H1 (cell line): ENCODE data around the gene RPS18. TPM values are rescaled to one million over a fixed set of nuclear protein-coding genes. Genes with fewer than 3 reads are reported as not detected.

ENCODE experiments used
- CTCF ChIA-PET: fragments of 300-600 bp; sonication (Branson Sonifier 250); formaldehyde crosslinking; loops from one replicate; lab custom pipeline; 2021; ENCODE audit not compliant: partially characterized antibody; lab: Charles Lee
- POLR2A ChIA-PET: fragments of 300-600 bp; sonication (Branson Sonifier 250); formaldehyde crosslinking; loops from one replicate; lab custom pipeline; 2021; ENCODE audit warnings: inconsistent platforms; ENCODE audit not compliant: partially characterized antibody; lab: Charles Lee
- DNase-seq, 2 experiments: peaks; one replicate each; pipeline versions ENCODE4 v3.0.0 to v3.0.0-alpha.2; 2010 to 2022; ENCODE audit warnings: low spot score in 2 of 2, low read depth in 1 of 2, mixed read lengths in 1 of 2
- FAIRE-seq: peaks from 2 replicates; lab custom pipeline; 2011; peaks lifted over from hg19 to GRCh38; lab: Jason Lieb, UNC
- H2AFZ ChIP-seq: 2 replicates; pipeline ENCODE4 v1.8.1; 2012; ENCODE audit warnings: low read length, inconsistent platforms
- H2AK5ac ChIP-seq: 2 replicates; pipeline ENCODE4 v1.6.1; 2013; ENCODE audit warnings: low read depth, low read length
- H2BK120ac ChIP-seq: replicated peaks from 2 replicates; pipeline ENCODE3; 2013; ENCODE audit warnings: low read depth, low read length, inconsistent platforms
- H2BK12ac ChIP-seq: 2 replicates; pipeline ENCODE4 v1.6.1; 2013; ENCODE audit warnings: low read depth, low read length
- H2BK15ac ChIP-seq: 2 replicates; pipeline ENCODE4 v1.6.1; 2013; ENCODE audit warnings: low read length
- H2BK20ac ChIP-seq: 2 replicates; pipeline ENCODE4 v1.6.1; 2013; ENCODE audit warnings: low read length
- H2BK5ac ChIP-seq: 2 replicates; pipeline ENCODE4 v1.6.1; 2013; ENCODE audit warnings: low read depth, low read length
- H3K14ac ChIP-seq: 2 replicates; pipeline ENCODE4 v1.6.1; 2013; ENCODE audit warnings: inconsistent platforms; ENCODE audit not compliant: insufficient read length
- H3K18ac ChIP-seq: 2 replicates; pipeline ENCODE4 v1.6.1; 2013; ENCODE audit warnings: low read length; ENCODE audit errors: extremely low read depth
- H3K23ac ChIP-seq: 2 replicates; pipeline ENCODE4 v1.6.1; 2013; ENCODE audit warnings: inconsistent platforms; ENCODE audit not compliant: insufficient read length
- H3K23me2 ChIP-seq: 2 replicates; pipeline ENCODE4 v1.6.1; 2013; ENCODE audit warnings: low read depth, low read length
- H3K27ac ChIP-seq: 2 replicates; pipeline ENCODE4 v1.6.1; 2011; ENCODE audit warnings: low read depth, low read length, inconsistent platforms
- H3K27me3 ChIP-seq, 4 experiments: replicated peaks in 1 of 4; 1 replicate in 1 of 4; 2 replicates in 3 of 4; pipeline versions ENCODE4 v1.6.1 to v1.8.1; 2011 to 2013; ENCODE audit warnings: low read length in 3 of 4, mild to moderate bottlenecking in 3 of 4, inconsistent platforms in 2 of 4, mixed read lengths in 2 of 4, moderate library complexity in 1 of 4; ENCODE audit not compliant: control insufficient read depth in 3 of 4, insufficient read depth in 3 of 4; ENCODE audit errors: extremely low read depth in 1 of 4
- H3K36me3 ChIP-seq, 4 experiments: 2 replicates each; pipeline versions ENCODE4 v1.6.1 to v1.8.1; 2011 to 2013; ENCODE audit warnings: mild to moderate bottlenecking in 4 of 4, low read length in 3 of 4, moderate library complexity in 2 of 4, control low read depth in 1 of 4, inconsistent platforms in 1 of 4; ENCODE audit not compliant: insufficient read depth in 4 of 4, control insufficient read depth in 2 of 4
- H3K4ac ChIP-seq: replicated peaks from 2 replicates; pipeline ENCODE3; 2013; ENCODE audit warnings: low read length, low read depth, mixed read lengths, inconsistent platforms; ENCODE audit not compliant: insufficient read length
- H3K4me1 ChIP-seq, 4 experiments: replicated peaks in 1 of 4; 1 replicate in 1 of 4; 2 replicates in 3 of 4; pipeline versions ENCODE4 v1.6.1 to v1.8.1; 2011 to 2013; ENCODE audit warnings: low read length in 3 of 4, inconsistent platforms in 2 of 4, mixed read lengths in 1 of 4; ENCODE audit not compliant: insufficient read depth in 4 of 4, control insufficient read depth in 3 of 4
- H3K4me2 ChIP-seq, 2 experiments: 2 replicates each; pipeline versions ENCODE4 v1.6.1 to v1.8.1; 2011 to 2013; ENCODE audit warnings: low read depth in 2 of 2, low read length in 2 of 2, control low read depth in 1 of 2, inconsistent platforms in 1 of 2, mild to moderate bottlenecking in 1 of 2; ENCODE audit not compliant: insufficient read depth in 1 of 2
- H3K4me3 ChIP-seq, 4 experiments: fragments of 200-600, 300-600 bp in 1 of 4; sonication (generic), shearing (Covaris generic), sonication (Bioruptor Twin) in 1 of 4; 2 replicates each; pipeline versions ENCODE4 v1.5.1 to v1.8.1; 2011 to 2016; ENCODE audit warnings: low read length in 4 of 4, low read depth in 3 of 4, control low read depth in 2 of 4, inconsistent platforms in 2 of 4, mild to moderate bottlenecking in 2 of 4, mixed read lengths in 1 of 4, moderate library complexity in 1 of 4; ENCODE audit not compliant: insufficient read depth in 2 of 4; ENCODE audit errors: extremely low read depth in 1 of 4
- H3K56ac ChIP-seq: replicated peaks from 2 replicates; pipeline ENCODE3; 2013; ENCODE audit warnings: low read depth, mild to moderate bottlenecking, mixed read lengths, low read length, inconsistent platforms; ENCODE audit not compliant: insufficient read length
- H3K79me1 ChIP-seq: 2 replicates; pipeline ENCODE4 v1.6.1; 2013; ENCODE audit warnings: low read depth, low read length, control low read depth
- H3K79me2 ChIP-seq, 2 experiments: 2 replicates each; pipeline versions ENCODE4 v1.6.1 to v1.8.1; 2012 to 2013; ENCODE audit warnings: low read length in 2 of 2, mild to moderate bottlenecking in 2 of 2, inconsistent platforms in 1 of 2; ENCODE audit not compliant: insufficient read depth in 2 of 2, control insufficient read depth in 1 of 2
- H3K9ac ChIP-seq, 4 experiments: replicated peaks in 1 of 4; 1 replicate in 1 of 4; 2 replicates in 3 of 4; pipeline versions ENCODE4 v1.6.1 to v1.8.1; 2011 to 2013; ENCODE audit warnings: low read depth in 3 of 4, low read length in 3 of 4, control low read depth in 2 of 4, mild to moderate bottlenecking in 2 of 4, moderate library complexity in 2 of 4, inconsistent platforms in 1 of 4; ENCODE audit errors: extremely low read depth in 1 of 4
- H3K9me3 ChIP-seq, 2 experiments: 2 replicates each; pipeline versions ENCODE4 v1.6.1 to v1.8.1; 2012 to 2013; ENCODE audit warnings: mild to moderate bottlenecking in 2 of 2, moderate library complexity in 2 of 2, control low read depth in 1 of 2, inconsistent platforms in 1 of 2, low read depth in 1 of 2, low read length in 1 of 2, mixed read lengths in 1 of 2; ENCODE audit not compliant: insufficient read depth in 2 of 2
- H4K20me1 ChIP-seq, 2 experiments: replicated peaks in 1 of 2; 2 replicates each; pipeline versions ENCODE3 to v1.8.1; 2011 to 2013; ENCODE audit warnings: inconsistent platforms in 2 of 2, low read length in 2 of 2, mild to moderate bottlenecking in 1 of 2; ENCODE audit not compliant: insufficient read depth in 2 of 2, control insufficient read depth in 1 of 2
- H4K5ac ChIP-seq: 2 replicates; pipeline ENCODE4 v1.6.1; 2013; ENCODE audit warnings: low read length, low read depth, mixed read lengths, inconsistent platforms; ENCODE audit not compliant: insufficient read length
- H4K8ac ChIP-seq: 2 replicates; pipeline ENCODE4 v1.8.0; 2013; ENCODE audit warnings: mild to moderate bottlenecking, moderate library complexity, low read length, inconsistent platforms; ENCODE audit not compliant: insufficient read depth; ENCODE audit errors: extremely low read depth
- H4K91ac ChIP-seq: replicated peaks from 2 replicates; pipeline ENCODE3; 2013; ENCODE audit warnings: low read length, mixed read lengths, inconsistent platforms; ENCODE audit not compliant: insufficient read length
- BRCA1 ChIP-seq: IDR thresholded peaks from 2 replicates; pipeline ENCODE4 v1.6.1; 2012; ENCODE audit warnings: low read depth, low read length, improper control_type of control experiment
- FOSL1 ChIP-seq: IDR thresholded peaks from 2 replicates; pipeline ENCODE4 v1.6.1; 2011; ENCODE audit warnings: mild to moderate bottlenecking, low read depth, low read length, moderate library complexity; ENCODE audit not compliant: insufficient read depth
- MAFK ChIP-seq: IDR thresholded peaks from 2 replicates; pipeline ENCODE4 v1.6.1; 2012; ENCODE audit warnings: low read depth, mild to moderate bottlenecking, improper control_type of control experiment, low read length
- WGBS, 2 experiments: shearing (Covaris generic) in 1 of 2; methylation state at CpG; one replicate each; pipeline versions ENCODE4 v1.1.6 to v1.1.7; 2013 to 2015; ENCODE audit warnings: low lambda C conversion rate in 2 of 2, mixed read lengths in 2 of 2, inconsistent platforms in 1 of 2, low coverage in 1 of 2, missing lambda C conversion rate in 1 of 2; ENCODE audit not compliant: insufficient replicate concordance in 2 of 2, insufficient coverage in 1 of 2, insufficient read length in 1 of 2; ENCODE audit errors: extremely low coverage in 1 of 2, missing lambda C conversion rate in 1 of 2; 5-methylcytosine and 5-hydroxymethylcytosine counted together
- polyA plus RNA-seq, 7 experiments: library from polyadenylated mRNA; depleted of rRNA in 3 of 7; stranded (reverse) in 5 of 7; unstranded in 2 of 7; fragments of >200 nt in 5 of 7; fragments of 200-250 nt in 2 of 7; gene quantifications; 1 replicate in 5 of 7; 2 replicates in 1 of 7; 4 replicates in 1 of 7; pipeline versions ENCODE4 v1.2.1 to v1.2.3, GENCODE V29; 2011 to 2013; ENCODE audit warnings: missing spikeins in 2 of 7, mixed read lengths in 2 of 7
- total RNA-seq: library from RNA; stranded (reverse); fragmentation: NEBNext Ultra II Directional; extraction: Animal tissue kit (Norgen Biotek cat#: 25700); gene quantifications from 2 replicates; pipeline ENCODE4 v1.2.1, GENCODE V29; 2021

RPS18 gene
- total and polyA plus RNA-seq, 2 of the 8 experiments (the other 6 are each of a cell fraction or from before 2014, with no cell fraction given), result 2,796 to 7,099 TPM

- Histone ChIP-seq H3K4ac (no peak overlapping the region), H4K8ac (no peak overlapping the region; the same call in 1 of the 2 replicates), H4K5ac (no peak overlapping the region), H3K18ac (no peak overlapping the region), H3K23me2 (peaks cover 13% of the 10 kb centered on the region; the same call in 1 of the 2 replicates), H2BK20ac (no peak overlapping the region), H3K4me3 (no peak overlapping the region), H4K20me1 (peaks cover 0 to 3% of the 10 kb centered on the region in 2 experiments), H2BK12ac (no peak overlapping the region), H2BK120ac (no peak overlapping the region), H3K4me2 (no peak overlapping the region), H2AK5ac (no peak overlapping the region), H3K36me3 (peaks cover 12 to 22% (median 17%) of the 10 kb centered on the region in 4 experiments; a peak in 7 of 8 replicates), H3K23ac (no peak overlapping the region), H2BK15ac (no peak overlapping the region), H3K9me3 (no peaks in the 10 kb centered on the region; a peak in 1 of 4 replicates), H3K27ac (no peak overlapping the region), H3K56ac (no peak overlapping the region), H3K79me2 (peaks cover 4 to 32% of the 10 kb centered on the region in 2 experiments; a peak in 3 of 4 replicates), H2AFZ (no peak overlapping the region), H3K4me1 (peaks cover 0 to 13% (median 8%) of the 10 kb centered on the region in 4 experiments; a peak in 6 of 7 replicates), H3K27me3 (no peaks in the 10 kb centered on the region), H3K14ac (no peak overlapping the region), H3K9ac (no peak overlapping the region), H2BK5ac (no peak overlapping the region), H4K91ac (no peak overlapping the region), H3K79me1 (peaks cover 10% of the 10 kb centered on the region; the same call in 1 of the 2 replicates)
- FAIRE-seq, result no peak
- ChIA-PET POLR2A (interaction anchor here (1.0 to 16.7 kb wide), 4 partner anchors 14 to 103 kb away, joined by 3 to 337 read pairs (median 48); partner anchors contain the start of genes B3GALT4, RPS18 and VPS52), CTCF (interaction anchor here (0.6 to 7.2 kb wide), 2 partner anchors 14 to 52 kb away, joined by 4 to 81 read pairs; partner anchors contain the start of gene B3GALT4)
- WGBS, 2 experiments, result 94% methylated on average over 16 of the region's 16 CpGs; no CpG with 5 or more reads in 1 of the 2 experiments
- no peak for DNase-seq
- TF ChIP-seq BRCA1 (no peak), MAFK (no peak), FOSL1 (no peak)
These were observed 21.3 kb downstream of the RPS18 start for GRCh38 chr6:33292996-33293682.
